Measurements from ENCODE around the gene PSMB10. TPM values are rescaled to one million over a fixed set of nuclear protein-coding genes. Genes with fewer than 3 reads are reported as not detected.
"Not testable (repeated sequence)": the region's sequence is repeated elsewhere in the genome, so short reads cannot be mapped to it uniquely, and the experiment has no call there.

Gene PSMB10
- total RNA-seq, 1 donor from 2014 or later = 17.2 TPM

DNA sequence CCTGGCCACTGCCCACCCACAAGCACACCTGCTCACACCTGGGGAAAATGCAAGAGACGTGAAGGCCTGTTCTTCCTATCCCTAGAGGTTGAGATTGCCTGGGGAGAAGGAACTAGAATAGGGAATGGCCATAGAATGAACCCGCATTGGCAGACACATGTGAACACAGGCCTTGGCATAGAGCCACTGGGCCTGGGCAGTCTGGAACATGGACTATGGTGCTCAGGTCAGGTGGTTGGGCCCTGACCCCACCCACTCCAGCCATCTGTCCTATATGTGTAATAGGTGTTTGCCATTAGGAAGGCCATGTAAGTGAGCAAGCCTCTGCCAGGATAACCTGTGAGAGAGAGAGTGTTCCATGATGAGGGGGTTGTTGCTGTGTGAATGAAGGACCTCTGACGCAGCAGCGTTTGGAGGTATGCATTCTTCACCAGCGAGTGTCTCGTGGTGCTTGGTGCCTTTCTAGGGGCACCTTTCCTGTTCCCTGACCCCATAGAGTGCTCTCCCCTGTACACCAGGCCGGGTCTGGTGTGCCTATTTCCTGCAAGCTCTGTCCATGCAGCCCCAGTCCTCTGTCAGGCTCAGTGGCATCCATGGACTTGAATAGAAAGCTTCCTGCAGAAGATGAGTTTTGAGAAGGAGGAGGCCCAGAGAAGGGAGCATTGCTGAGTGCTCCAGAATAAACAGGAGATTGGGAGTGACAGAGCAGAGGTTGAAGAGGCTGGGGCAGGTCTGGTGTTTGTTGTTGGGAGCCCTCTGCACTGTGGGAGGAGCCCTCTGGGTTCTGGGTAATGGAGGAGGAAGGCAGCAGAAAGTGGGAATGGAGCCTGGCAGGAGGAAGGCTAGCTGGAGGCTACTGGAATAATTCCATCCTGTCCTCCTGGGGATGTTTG, 20.6 kb downstream of the PSMB10 start:
- peaks cover 15% of the 10 kb centered on the region for H3K4me1 Mint-ChIP-seq
- TF ChIP-seq CTCF (IDR thresholded peaks at IDR 0.05; ENCODE audit: unreplicated experiment) = no peak

DNA sequence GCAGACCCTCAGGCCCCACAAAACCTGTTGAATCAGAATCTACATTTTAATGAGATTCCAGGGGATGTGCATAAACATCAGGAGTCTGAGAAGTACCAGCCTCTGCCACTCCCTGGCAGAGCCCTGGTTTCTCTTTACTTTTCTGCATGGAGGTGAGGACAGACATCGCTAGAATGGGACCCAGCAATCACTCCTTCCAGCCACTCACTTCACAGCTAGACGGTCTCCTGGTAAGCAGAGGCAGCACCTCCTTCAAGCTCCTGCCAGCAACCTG, 21.2 kb downstream of the PSMB10 start:
- not testable (repeated sequence) for H3K9me3 Mint-ChIP-seq; H3K4me3 Mint-ChIP-seq; DNase-seq (ENCODE audit: low spot score in 2 of 2, unreplicated experiment in 2 of 2); H3K27me3 Mint-ChIP-seq (ENCODE audit: low read depth)
- peaks cover 15% of the 10 kb centered on the region for H3K4me1 Mint-ChIP-seq
- H3K27ac Mint-ChIP-seq = peak overlapping the region; percentile 66
- peaks cover 16% of the 10 kb centered on the region for H3K36me3 Mint-ChIP-seq

More for the DNA sequence above, 20.6 kb downstream of the PSMB10 start:
- H3K36me3 Mint-ChIP-seq = peaks cover 13% of the 10 kb centered on the region
- H3K27ac Mint-ChIP-seq = peak overlapping the region; percentile 66
- H3K27me3 Mint-ChIP-seq (ENCODE audit: low read depth) = no peaks in the 10 kb centered on the region
- DNase-seq (ENCODE audit: low spot score in 2 of 2, unreplicated experiment in 2 of 2) = no peak
- no peak overlapping the region for H3K4me3 Mint-ChIP-seq
- no peaks in the 10 kb centered on the region for H3K9me3 Mint-ChIP-seq

DNA sequence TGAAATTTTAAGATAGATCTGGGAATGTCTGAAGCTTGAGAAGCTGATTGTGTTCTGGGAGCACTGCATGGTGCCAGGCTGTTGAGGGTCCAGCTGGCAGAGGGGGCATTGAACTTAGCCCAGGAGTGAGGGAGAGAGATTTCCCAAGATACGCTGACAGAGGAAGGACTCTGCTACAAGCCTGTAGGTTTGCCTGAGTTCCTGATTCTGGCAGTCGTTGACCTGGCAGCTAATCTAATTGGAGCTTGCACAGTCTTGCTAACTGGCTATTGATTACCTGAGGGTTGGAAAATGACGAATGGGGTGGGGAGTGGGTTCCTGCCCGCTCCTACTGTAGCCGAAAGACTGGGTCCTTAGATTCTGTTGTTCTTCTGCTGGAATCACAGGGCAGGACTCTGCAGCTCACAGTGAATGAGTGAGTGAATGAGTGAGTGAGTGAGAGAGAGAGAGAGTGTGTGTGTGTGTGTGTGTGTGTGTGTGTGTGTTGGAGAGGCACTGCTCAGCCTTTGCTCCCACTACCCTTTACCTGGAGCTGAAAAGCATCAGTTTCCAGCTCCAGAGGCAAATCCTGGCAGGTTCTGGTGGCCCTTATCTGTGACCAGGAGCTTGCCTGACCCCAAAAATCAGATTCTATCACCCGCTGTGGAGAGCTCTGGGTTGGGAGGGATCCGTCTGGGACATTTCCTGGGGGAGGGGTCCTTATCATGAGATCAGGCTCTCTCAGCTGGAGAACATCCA, 21.7 kb downstream of the PSMB10 start:
- Mint-ChIP-seq H3K36me3 (peaks cover 16% of the 10 kb centered on the region), H3K27ac (peak overlapping the region; percentile 76), H3K4me3 (no peak overlapping the region), H3K4me1 (peaks cover 15% of the 10 kb centered on the region), H3K9me3 (no peaks in the 10 kb centered on the region), H3K27me3 (ENCODE audit: low read depth) (no peaks in the 10 kb centered on the region)
- no peak for DNase-seq (ENCODE audit: low spot score in 2 of 2, unreplicated experiment in 2 of 2)
- no peak for TF ChIP-seq CTCF (IDR thresholded peaks at IDR 0.05; ENCODE audit: unreplicated experiment)

- Mint-ChIP-seq H3K4me1 (peaks cover 7% of the 10 kb centered on the region), H3K4me3 (no peak overlapping the region), H3K27me3 (ENCODE audit: low read depth) (no peaks in the 10 kb centered on the region), H3K27ac (no peak overlapping the region), H3K9me3 (no peaks in the 10 kb centered on the region), H3K36me3 (peaks cover 16% of the 10 kb centered on the region)
- DNase-seq (ENCODE audit: low spot score in 2 of 2, unreplicated experiment in 2 of 2) = no peak
- TF ChIP-seq CTCF (IDR thresholded peaks at IDR 0.05; ENCODE audit: unreplicated experiment) = no peak
Measured at GRCh38 chr16:67910158-67910557, 26.5 kb downstream of the PSMB10 start.

DNA sequence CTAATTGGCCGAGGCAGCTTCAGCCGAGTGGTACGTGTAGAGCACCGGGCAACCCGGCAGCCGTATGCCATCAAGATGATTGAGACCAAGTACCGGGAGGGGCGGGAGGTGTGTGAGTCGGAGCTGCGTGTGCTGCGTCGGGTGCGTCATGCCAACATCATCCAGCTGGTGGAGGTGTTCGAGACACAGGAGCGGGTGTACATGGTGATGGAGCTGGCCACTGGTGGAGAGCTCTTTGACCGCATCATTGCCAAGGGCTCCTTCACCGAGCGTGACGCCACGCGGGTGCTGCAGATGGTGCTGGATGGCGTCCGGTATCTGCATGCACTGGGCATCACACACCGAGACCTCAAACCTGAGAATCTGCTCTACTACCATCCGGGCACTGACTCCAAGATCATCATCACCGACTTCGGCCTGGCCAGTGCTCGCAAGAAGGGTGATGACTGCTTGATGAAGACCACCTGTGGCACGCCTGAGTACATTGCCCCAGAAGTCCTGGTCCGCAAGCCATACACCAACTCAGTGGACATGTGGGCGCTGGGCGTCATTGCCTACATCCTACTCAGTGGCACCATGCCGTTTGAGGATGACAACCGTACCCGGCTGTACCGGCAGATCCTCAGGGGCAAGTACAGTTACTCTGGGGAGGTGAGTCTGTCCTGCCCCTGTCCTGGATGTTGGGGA, 27.5 kb downstream of the PSMB10 start:
- no peaks in the 10 kb centered on the region for H3K4me1 Mint-ChIP-seq
- TF ChIP-seq CTCF (IDR thresholded peaks at IDR 0.05; ENCODE audit: unreplicated experiment) = no peak
- H3K36me3 Mint-ChIP-seq = peaks cover 12% of the 10 kb centered on the region
- no peak overlapping the region for H3K27ac Mint-ChIP-seq
- H3K9me3 Mint-ChIP-seq = no peaks in the 10 kb centered on the region
- H3K4me3 Mint-ChIP-seq = no peak overlapping the region
- H3K27me3 Mint-ChIP-seq (ENCODE audit: low read depth) = no peaks in the 10 kb centered on the region
- no peak for DNase-seq (ENCODE audit: low spot score in 2 of 2, unreplicated experiment in 2 of 2)

Data from mesothelial cell of epicardium (in vitro differentiated cells).